ENCODE measurements around the gene SLC9A3.
"Not testable (repeated sequence)": the region's sequence is repeated elsewhere in the genome, so short reads cannot be mapped to it uniquely, and the experiment has no call there.

SLC9A3 gene

GRCh38 chr5:489689-490080, 34.6 kb downstream of the SLC9A3 start:
- DNase-seq (ENCODE audit: low read depth): no peak

GRCh38 chr5:488744-489688, 35.2 kb downstream of the SLC9A3 start:
- DNase-seq (ENCODE audit: low read depth): no peak

GRCh38 chr5:488241-488640, 36.0 kb downstream of the SLC9A3 start:
- DNase-seq (ENCODE audit: low read depth): no peak

GRCh38 chr5:486597-486996, 37.7 kb downstream of the SLC9A3 start:
- not testable (repeated sequence) for DNase-seq (ENCODE audit: low read depth)

DNA sequence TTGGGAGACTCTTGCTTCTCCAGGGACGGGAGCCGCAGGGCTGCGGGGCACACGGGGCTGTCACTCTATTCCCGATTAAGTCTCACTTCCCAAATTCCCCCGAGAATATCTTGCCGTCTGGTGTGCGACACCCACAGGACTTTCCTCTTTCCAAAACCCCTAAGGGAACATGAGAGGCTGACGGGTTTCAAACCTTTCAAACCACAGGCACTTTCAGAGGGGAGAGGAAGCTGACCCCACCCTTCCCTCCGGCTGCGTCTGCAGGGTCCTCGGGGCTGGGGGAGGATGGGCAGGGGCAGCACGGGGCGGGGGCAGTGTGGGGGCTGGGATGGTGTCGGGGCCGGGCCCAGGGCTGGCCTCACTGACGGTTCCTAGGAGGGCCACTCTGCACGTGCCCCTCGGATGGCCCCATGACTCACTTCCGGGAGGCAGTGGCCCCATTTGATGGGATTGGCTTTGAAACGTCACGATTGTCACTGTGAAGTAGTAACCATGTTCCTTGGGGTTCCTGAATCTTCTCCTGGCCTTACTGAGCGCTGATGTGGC, 38.2 kb downstream of the SLC9A3 start:
- no peak for DNase-seq (ENCODE audit: low read depth)

- DNase-seq (ENCODE audit: low read depth): no peak
Measured at GRCh38 chr5:485113-485945, 38.9 kb downstream of the SLC9A3 start.

GRCh38 chr5:484556-484955, 39.7 kb downstream of the SLC9A3 start:
- no peak for DNase-seq (ENCODE audit: low read depth)

GRCh38 chr5:483434-484140, 40.7 kb downstream of the SLC9A3 start:
- no peak for DNase-seq (ENCODE audit: low read depth)

- DNase-seq (ENCODE audit: low read depth): no peak
Measured at GRCh38 chr5:483011-483410, 41.2 kb downstream of the SLC9A3 start.

- no peak for DNase-seq (ENCODE audit: low read depth)
Measured at GRCh38 chr5:482506-482905, 41.7 kb downstream of the SLC9A3 start.

DNA sequence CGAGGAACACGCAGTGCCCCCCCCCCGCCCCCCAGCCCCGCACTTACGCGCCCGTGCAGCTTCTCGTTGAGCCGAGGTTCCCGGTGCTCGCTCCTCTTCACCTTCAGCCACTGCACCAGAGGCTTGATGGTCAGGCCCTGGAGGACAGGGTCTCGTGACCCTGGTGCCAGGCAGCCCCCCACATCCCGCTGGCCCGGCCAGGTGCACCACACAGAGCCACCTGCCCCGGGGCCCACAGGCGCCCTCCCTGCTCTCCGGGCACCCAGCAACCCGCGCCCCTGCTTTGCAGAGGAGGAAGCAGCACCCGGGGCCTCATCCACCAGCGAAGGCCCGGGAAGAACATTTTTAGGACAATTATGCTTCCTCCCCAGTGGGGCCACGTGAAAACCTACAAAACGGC, 42.2 kb downstream of the SLC9A3 start:
- DNase-seq (ENCODE audit: low read depth): no peak

GRCh38 chr5:481347-481746, 42.9 kb downstream of the SLC9A3 start:
- DNase-seq (ENCODE audit: low read depth): no peak

GRCh38 chr5:479566-480319, 44.5 kb downstream of the SLC9A3 start:
- no peak for DNase-seq (ENCODE audit: low read depth)

GRCh38 chr5:478982-479535, 45.2 kb downstream of the SLC9A3 start:
- DNase-seq (ENCODE audit: low read depth): no peak

GRCh38 chr5:478369-478981, 45.8 kb downstream of the SLC9A3 start:
- no peak for DNase-seq (ENCODE audit: low read depth)

GRCh38 chr5:477871-478270, 46.4 kb downstream of the SLC9A3 start:
- no peak for DNase-seq (ENCODE audit: low read depth)

- DNase-seq (ENCODE audit: low read depth): no peak
Measured at GRCh38 chr5:477247-477646, 47.0 kb downstream of the SLC9A3 start.

DNA sequence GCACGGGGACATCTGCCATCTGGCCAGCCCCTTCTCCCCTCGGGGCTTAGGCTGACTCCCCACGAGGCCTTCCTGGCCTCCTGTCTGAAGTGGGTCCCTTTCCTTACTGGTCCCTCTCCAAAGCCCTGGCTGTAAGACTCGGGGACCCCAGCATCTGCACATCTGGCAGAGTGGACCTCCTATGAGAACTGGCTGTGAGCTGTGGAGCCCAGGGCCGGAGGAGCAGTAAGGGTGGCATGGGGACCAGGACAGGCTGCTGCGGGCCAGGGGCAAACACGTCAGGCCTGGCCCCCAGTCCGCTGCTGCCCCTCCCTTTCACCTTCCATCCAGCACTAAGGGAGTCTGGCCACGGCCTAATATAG, 47.5 kb downstream of the SLC9A3 start:
- DNase-seq (ENCODE audit: low read depth): no peak

- no peak for DNase-seq (ENCODE audit: low read depth)
Measured at GRCh38 chr5:476102-476813, 48.0 kb downstream of the SLC9A3 start.

DNA sequence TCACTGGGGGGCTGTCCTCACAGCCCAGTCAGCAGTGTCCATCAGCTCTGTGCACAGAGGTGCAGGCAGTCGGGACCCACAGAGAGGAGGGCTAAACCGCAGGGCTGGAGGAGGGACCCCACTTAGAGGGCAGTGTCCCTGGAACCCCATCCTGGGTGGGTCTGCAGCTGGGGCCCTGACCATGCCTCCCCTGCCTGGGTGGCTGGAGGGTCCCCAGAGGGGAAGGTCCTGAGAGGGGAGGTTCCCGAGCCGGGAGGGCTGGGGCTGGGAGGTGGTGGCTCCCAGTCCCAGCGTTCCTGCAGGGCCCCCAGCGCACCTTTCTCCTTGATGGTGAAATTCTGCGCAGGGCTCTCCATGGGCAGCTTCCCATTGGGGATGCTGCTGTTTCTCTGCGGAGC, 48.5 kb downstream of the SLC9A3 start:
- DNase-seq (ENCODE audit: low read depth): no peak

Measured in iris pigment epithelial cell (primary cell).